B cell (primary cell): Measurements from ENCODE around the gene SLC38A10. TPM values are rescaled to one million over a fixed set of nuclear protein-coding genes. Genes with fewer than 3 reads are reported as not detected.

Experiments
- ATAC-seq: fragments of 200-7000 bp; cut with Tn5 transposase; one replicate; pipeline ENCODE4 v1.10.0; 2021; ENCODE audit warnings: low read depth, mild to moderate bottlenecking, moderate number of reproducible peaks, moderate library complexity
- CTCF ChIA-PET: fragments of 350-600 bp; sonication (Branson Sonifier 250); formaldehyde crosslinking; loops from one replicate; lab custom pipeline; 2021; ENCODE audit warnings: antibody characterized with exemption, inconsistent platforms; lab: Charles Lee
- POLR2A ChIA-PET: fragments of 350-600 bp; sonication (Branson Sonifier 250); formaldehyde crosslinking; loops from one replicate; lab custom pipeline; 2021; ENCODE audit warnings: antibody characterized with exemption; lab: Charles Lee
- DNase-seq: peaks from one replicate; pipeline ENCODE4 v3.0.0; 2013
- H2AFZ ChIP-seq: 2 replicates; pipeline ENCODE4 v1.6.1; 2012; ENCODE audit warnings: mild to moderate bottlenecking, low read depth, low read length; ENCODE audit not compliant: insufficient read depth, poor library complexity, severe bottlenecking
- H3K27ac ChIP-seq, 2 donors: 1 replicate in 1 of 2; 2 replicates in 1 of 2; pipeline ENCODE4 v1.5.1; 2012 to 2013; ENCODE audit warnings: low read length in 2 of 2, mild to moderate bottlenecking in 2 of 2, moderate library complexity in 1 of 2
- H3K27me3 ChIP-seq, 4 experiments: fragments of 200-600 bp in 1 of 4; sonication (generic) in 1 of 4; replicated peaks in 1 of 4; 1 replicate in 2 of 4; 2 replicates in 2 of 4; pipeline versions ENCODE4 v1.6.1 to v1.7.0; 2013 to 2016; ENCODE audit warnings: low read length in 3 of 4, mild to moderate bottlenecking in 2 of 4, mixed read lengths in 1 of 4, moderate library complexity in 1 of 4; ENCODE audit not compliant: insufficient read depth in 4 of 4, control insufficient read depth in 3 of 4; ENCODE audit errors: control extremely low read depth in 1 of 4
- H3K36me3 ChIP-seq, 2 experiments: replicated peaks in 1 of 2; 1 replicate in 1 of 2; 2 replicates in 1 of 2; pipeline versions ENCODE4 v1.6.1 to v1.7.1; 2013; ENCODE audit warnings: low read length in 1 of 2; ENCODE audit not compliant: insufficient read depth in 2 of 2, control insufficient read depth in 1 of 2; ENCODE audit errors: control extremely low read depth in 1 of 2, extremely low read depth in 1 of 2
- H3K4me1 ChIP-seq, 2 donors: fragments of 200-600 bp in 1 of 2; sonication (generic) in 1 of 2; 1 replicate in 1 of 2; 2 replicates in 1 of 2; pipeline versions ENCODE4 v1.5.1 to v1.6.1; 2013 to 2017; ENCODE audit warnings: low read length in 2 of 2; ENCODE audit not compliant: control insufficient read depth in 2 of 2, insufficient read depth in 2 of 2
- H3K4me2 ChIP-seq: replicated peaks from 2 replicates; pipeline ENCODE3; 2012; ENCODE audit warnings: mild to moderate bottlenecking, low read depth, low read length; ENCODE audit not compliant: poor library complexity, severe bottlenecking
- H3K4me3 ChIP-seq, 5 experiments: fragments of 200-600 bp in 1 of 5; sonication (generic) in 1 of 5; 1 replicate in 3 of 5; 2 replicates in 2 of 5; pipeline versions ENCODE4 v1.5.1 to v1.7.0; 2011 to 2016; ENCODE audit warnings: low read length in 4 of 5, mild to moderate bottlenecking in 4 of 5, low read depth in 2 of 5, control low read depth in 1 of 5, moderate library complexity in 1 of 5; ENCODE audit not compliant: insufficient read depth in 1 of 5; ENCODE audit errors: control extremely low read depth in 1 of 5, extremely low read depth in 1 of 5
- H3K79me2 ChIP-seq: fragments of 200-600 bp; sonication (generic); one replicate; pipeline ENCODE4 v1.6.0; 2016; ENCODE audit warnings: low read length; ENCODE audit not compliant: control insufficient read depth, insufficient read depth
- H3K9ac ChIP-seq: fragments of 200-600 bp; sonication (generic); 2 replicates; pipeline ENCODE4 v1.6.1; 2017; ENCODE audit warnings: mild to moderate bottlenecking, low read length, moderate library complexity
- H3K9me3 ChIP-seq, 3 donors: one replicate each; pipeline versions ENCODE4 v1.6.1 to v1.7.1; 2013; ENCODE audit warnings: low read length in 2 of 3; ENCODE audit not compliant: control insufficient read depth in 2 of 3, insufficient read depth in 1 of 3; ENCODE audit errors: control extremely low read depth in 1 of 3
- H4K20me1 ChIP-seq: 2 replicates; pipeline ENCODE4 v1.6.0; 2012; ENCODE audit warnings: mild to moderate bottlenecking, low read length; ENCODE audit not compliant: insufficient read depth, control insufficient read depth, poor library complexity, severe bottlenecking
- H3K27ac Mint-ChIP-seq: one replicate; pipeline ENCODE4 v1.8.0; 2021; ENCODE audit warnings: mixed read lengths
- H3K27me3 Mint-ChIP-seq: one replicate; pipeline ENCODE4 v1.8.0; 2021; ENCODE audit warnings: mixed read lengths
- H3K4me1 Mint-ChIP-seq: one replicate; pipeline ENCODE4 v1.8.0; 2021; ENCODE audit warnings: mixed read lengths
- H3K4me3 Mint-ChIP-seq: one replicate; pipeline ENCODE4 v1.8.0; 2021; ENCODE audit warnings: mixed read lengths
- H3K9me3 Mint-ChIP-seq: one replicate; pipeline ENCODE4 v1.8.0; 2022; ENCODE audit warnings: mixed read lengths; ENCODE audit not compliant: insufficient read depth
- CTCF ChIP-seq: fragments of 200-600 bp; IDR thresholded peaks from one replicate; pipeline ENCODE4 v1.8.0; 2022; ENCODE audit warnings: antibody characterized with exemption, mild to moderate bottlenecking
- EZH2 ChIP-seq: IDR thresholded peaks from 2 replicates; pipeline ENCODE4 v1.6.1; 2012; ENCODE audit warnings: borderline replicate concordance, low read depth, mild to moderate bottlenecking, moderate library complexity, low read length; ENCODE audit not compliant: insufficient read depth, poor library complexity, severe bottlenecking
- WGBS: methylation state at CpG from one replicate; pipeline ENCODE4 v1.1.5; 2013; ENCODE audit warnings: missing lambda C conversion rate; ENCODE audit not compliant: insufficient coverage; 5-methylcytosine and 5-hydroxymethylcytosine counted together
- intact Hi-C: fragments of 100-400 bp; cut with micrococcal nuclease; formaldehyde crosslinking; loops from one replicate; pipeline ENCODE4 v1.10.0; 2022
- polyA plus RNA-seq: library from polyadenylated mRNA; depleted of rRNA; stranded (reverse); fragments of >200 nt; gene quantifications from 2 replicates; pipeline ENCODE4 v1.2.3, GENCODE V29; 2012
- total RNA-seq, 2 donors: library from RNA; stranded (reverse); fragments of 120-200 nt in 1 of 2; gene quantifications; 1 replicate in 1 of 2; 2 replicates in 1 of 2; pipeline versions ENCODE4 v1.2.3 to v1.2.4, GENCODE V29; 2013 to 2022

SLC38A10 gene
- total and polyA plus RNA-seq, 2 donors (not counting 1 experiment from before 2014, with no cell fraction given) = 76.1 to 104 TPM

GRCh38 chr17:81223762-81224130, 71.4 kb downstream of the SLC38A10 start:
- Histone ChIP-seq H3K4me2 (peak overlapping the region; percentile 96), H3K9me3 (peaks cover 0 to 9% (median 0%) of the 10 kb centered on the region in 3 donors), H3K4me3 (peak overlapping the region; percentile 11 to 62 (median 55)), H3K36me3 (peaks cover 0 to 9% of the 10 kb centered on the region in 2 experiments), H3K27ac (peak overlapping the region; percentile 38 to 88), H4K20me1 (peaks cover 9% of the 10 kb centered on the region), H3K4me1 (peaks cover 30 to 41% of the 10 kb centered on the region in 2 donors), H3K9ac (peak overlapping the region; percentile 72), H2AFZ (peak overlapping the region; percentile 95), H3K27me3 (no peaks in the 10 kb centered on the region), H3K79me2 (peaks cover 17% of the 10 kb centered on the region)
- Mint-ChIP-seq H3K9me3 (no peaks in the 10 kb centered on the region), H3K27ac (peak overlapping the region; percentile 87), H3K4me1 (peaks cover 39% of the 10 kb centered on the region), H3K27me3 (no peaks in the 10 kb centered on the region), H3K4me3 (peak overlapping the region; percentile 91)
- intact Hi-C loops = loop anchor here (1.0 to 5.0 kb wide), 5 partner anchors 16 to 1077 kb away; partner anchors contain the start of genes EIF4A3, FAAP100, NDUFAF8 and RNF213
- WGBS = 8% methylated on average over 7 of the region's 11 CpGs
- DNase-seq = peak; percentile 72
- POLR2A ChIA-PET = no interaction called here
- TF ChIP-seq CTCF (no peak), EZH2 (no peak)
- CTCF ChIA-PET = interaction anchor here (1.4 kb wide), 1 partner anchor 16 kb away, joined by 12 read pairs; the partner anchor contains the start of genes NDUFAF8 and TEPSIN
- ATAC-seq = no peak
